Transverse colon (tissue), 3 donors: Measurements from ENCODE around the gene FREY1.

ENCODE experiments used
- CTCF ChIP-seq, 5 experiments: fragments of 200-600 bp in 3 of 5; fragments of 450-650 bp in 2 of 5; sonication (generic) in 3 of 5; IDR thresholded peaks; 1 replicate in 2 of 5; 2 replicates in 3 of 5; pipeline ENCODE4 v1.5.1; 2016 to 2017; ENCODE audit warnings: antibody characterized with exemption in 5 of 5, inconsistent platforms in 3 of 5, mild to moderate bottlenecking in 2 of 5, moderate library complexity in 1 of 5
- POLR2A ChIP-seq: fragments of 450-650 bp; IDR thresholded peaks from one replicate; pipeline ENCODE4 v1.6.1; 2016; ENCODE audit warnings: antibody characterized with exemption, mild to moderate bottlenecking, moderate library complexity

GRCh38 chr11:45915446-45915845, 8.4 kb upstream of the FREY1 start:
- TF ChIP-seq CTCF (IDR thresholded peaks at IDR 0.05) (no peak), POLR2A (no peak)
